ENCODE data around the gene KCNJ16.
A peak's percentile ranks its signal among the peaks of the same experiment; 100 is the strongest.

The KCNJ16 gene

GRCh38 chr17:70070305-70071027 lies 4.6 kb upstream of the KCNJ16 start:
- no peak for DNase-seq

- no peak for DNase-seq
Observed at GRCh38 chr17:70071127-70071526, 3.9 kb upstream of the KCNJ16 start.

DNA sequence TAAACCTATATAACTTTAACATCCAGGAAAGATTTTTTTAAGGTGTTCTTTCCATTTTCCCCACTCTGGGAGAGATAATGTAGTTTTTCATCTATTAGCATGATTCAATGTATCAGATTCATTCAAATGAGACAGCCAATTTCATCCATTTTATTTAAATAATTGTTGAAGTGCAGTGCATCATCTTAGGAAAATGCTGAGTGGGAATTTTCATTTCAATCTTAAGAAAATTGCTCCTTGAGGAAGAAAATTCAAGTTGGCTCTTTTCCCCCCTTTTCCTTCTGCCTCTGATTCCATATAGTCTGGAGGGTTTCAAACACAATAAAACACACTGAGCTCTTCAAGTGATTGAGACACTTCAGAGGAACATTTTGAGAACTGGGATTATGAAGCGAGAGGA lies 3.4 kb upstream of the KCNJ16 start:
- DNase-seq: no peak

DNA sequence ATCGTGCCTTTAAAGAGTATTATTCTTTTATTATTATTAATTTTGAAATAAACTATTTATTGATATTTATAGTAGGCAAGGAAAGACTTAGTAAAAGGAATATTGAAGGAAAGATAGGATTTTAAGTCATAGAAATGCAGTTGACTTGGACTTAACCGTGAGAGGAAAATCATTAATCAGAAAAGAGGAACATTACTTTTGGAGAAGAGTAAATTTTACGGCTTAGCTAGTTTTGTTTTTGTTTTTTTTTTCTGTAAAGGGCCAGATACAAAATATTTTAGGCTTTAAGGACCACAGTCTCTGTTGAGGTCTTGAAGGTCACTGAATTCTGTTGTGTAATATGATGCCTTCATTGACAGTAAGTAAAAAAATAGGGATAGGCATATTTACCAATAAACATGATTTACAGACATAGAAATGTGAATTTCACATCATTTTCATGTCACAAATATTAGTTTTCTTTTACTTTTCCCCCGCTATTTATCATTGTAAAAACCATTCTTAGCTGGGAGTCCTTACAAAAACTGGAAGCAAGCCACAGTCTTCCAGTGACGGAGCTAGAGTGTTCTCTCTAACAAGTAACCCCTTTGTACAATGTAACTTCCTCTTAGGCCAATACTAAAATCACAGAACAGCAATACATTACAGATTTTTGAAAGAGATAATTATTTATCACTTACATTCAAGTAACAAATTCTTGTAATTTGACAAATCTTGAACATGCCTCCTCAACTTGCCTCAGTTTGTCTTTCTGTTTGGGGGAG lies 2.3 kb upstream of the KCNJ16 start:
- no peak for DNase-seq

GRCh38 chr17:70073310-70073709 lies 1.7 kb upstream of the KCNJ16 start:
- no peak for DNase-seq

DNA sequence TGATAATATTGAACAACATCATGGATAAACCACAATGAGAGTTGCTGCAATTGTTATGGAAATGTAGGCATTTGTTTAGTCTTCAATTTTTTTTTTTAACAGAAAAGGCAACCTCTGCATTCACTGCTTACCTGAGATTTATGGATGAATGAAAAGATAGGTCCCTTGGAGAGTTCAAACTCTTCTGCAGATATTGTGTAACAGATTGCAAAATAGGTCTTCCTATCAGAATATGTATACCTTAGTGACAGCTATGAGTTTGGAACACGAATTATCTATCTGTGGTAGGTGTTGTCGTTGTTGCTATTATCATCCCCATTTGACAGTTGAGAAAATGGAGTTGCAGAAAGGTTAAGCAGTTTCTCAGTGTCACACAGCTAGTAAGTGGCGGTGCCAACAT lies 1.2 kb upstream of the KCNJ16 start:
- DNase-seq: no peak

DNA sequence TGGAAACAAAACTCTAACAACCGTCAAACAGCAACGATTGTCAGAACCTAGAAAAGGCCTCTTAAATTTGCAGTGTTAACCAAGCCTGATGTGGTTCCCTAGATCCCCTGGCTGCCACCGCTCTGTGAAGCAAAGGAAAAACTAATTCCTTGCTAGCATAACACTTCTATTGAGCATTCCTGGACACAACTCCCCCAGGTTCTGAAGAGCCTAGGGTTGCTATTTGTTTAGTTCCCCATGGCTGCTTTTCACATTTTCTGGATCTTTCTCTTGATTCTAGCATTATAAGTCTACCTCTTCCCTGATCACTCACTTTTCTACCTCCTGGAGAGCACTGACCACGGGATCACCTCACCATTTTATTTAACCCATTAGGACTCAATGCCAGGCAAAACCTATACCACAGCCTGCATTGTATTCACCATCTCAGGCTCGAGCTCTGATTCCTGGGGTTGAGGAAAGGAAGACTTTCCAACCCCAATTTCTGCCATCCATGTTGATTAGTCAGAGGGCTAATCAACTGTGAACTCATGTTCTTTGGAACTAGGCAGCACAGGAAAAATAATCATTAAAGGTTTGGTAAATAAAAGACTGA lies 692 bp upstream of the KCNJ16 start:
- no peak for DNase-seq

DNA sequence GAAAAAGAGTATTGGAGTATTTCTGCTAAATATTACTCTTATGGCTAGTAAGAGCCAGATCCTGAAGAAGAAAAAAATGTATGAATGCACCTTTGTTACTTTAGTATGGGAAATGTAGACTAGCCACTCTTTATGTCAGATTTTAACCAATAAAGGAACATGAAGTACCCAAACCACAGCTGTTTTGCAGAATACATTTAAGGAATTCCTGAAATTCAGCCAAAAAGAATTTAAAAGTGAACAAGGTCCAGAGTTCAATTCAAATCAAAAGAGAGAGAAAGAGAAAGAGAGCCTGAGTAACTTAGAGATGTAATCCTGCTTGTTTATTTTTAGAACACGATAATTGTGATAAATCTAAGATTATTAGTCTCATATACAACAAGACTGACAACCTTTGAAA lies 1.2 kb downstream of the KCNJ16 start:
- DNase-seq: no peak

DNA sequence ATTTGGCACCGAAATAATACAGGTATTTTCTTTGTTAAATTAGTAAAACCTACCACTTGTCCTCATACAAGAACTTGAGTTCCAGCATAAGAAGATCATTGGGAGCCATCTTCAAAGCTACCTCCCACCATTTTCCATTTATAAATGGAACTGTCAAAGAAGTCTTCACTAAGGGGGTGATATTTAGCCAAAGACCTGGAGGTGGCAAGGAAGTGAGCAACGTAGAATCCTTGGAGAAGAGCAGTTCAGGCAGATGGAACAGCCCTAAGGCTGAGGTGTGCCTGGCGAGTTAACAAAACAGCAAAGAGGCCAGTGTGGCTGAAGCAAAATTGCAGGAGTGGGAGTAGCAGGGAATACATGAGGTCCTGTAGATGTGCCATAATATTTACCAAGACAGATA lies 1.8 kb downstream of the KCNJ16 start:
- DNase-seq: peak; percentile 46

GRCh38 chr17:70078549-70078948 lies 3.5 kb downstream of the KCNJ16 start:
- DNase-seq: peak; percentile 42

DNA sequence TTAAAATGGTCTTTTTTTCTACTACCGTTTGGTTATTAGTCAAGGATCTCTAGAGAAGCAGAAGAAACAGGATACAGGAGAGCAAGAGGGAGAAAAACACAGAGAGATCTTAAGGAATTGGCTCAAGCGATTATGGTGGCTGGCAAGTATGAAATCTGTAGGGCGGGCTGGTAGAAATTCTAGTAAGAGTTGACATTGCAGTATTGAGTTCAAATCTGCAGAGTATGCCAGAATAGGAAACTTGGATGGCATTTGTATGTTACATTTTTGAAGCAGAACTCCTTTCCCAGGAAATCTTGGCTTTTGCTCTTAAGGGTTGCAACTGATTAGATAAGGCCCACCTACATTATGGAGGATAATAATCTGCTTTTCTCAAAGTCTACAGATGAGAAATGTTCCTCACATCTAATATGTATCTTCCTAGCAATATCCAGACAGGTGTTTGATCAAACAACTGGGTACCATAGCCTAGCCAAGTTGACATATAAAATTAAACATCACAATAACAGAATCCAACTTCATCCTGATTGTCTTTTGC lies 4.0 kb downstream of the KCNJ16 start:
- no peak for DNase-seq

- no peak for DNase-seq
Observed at GRCh38 chr17:70080541-70081347, 5.7 kb downstream of the KCNJ16 start.

- no peak for DNase-seq
Observed at GRCh38 chr17:70081885-70082284, 6.9 kb downstream of the KCNJ16 start.

GRCh38 chr17:70084476-70084875 lies 9.5 kb downstream of the KCNJ16 start:
- DNase-seq: no peak

GRCh38 chr17:70086516-70086915 lies 11.5 kb downstream of the KCNJ16 start:
- DNase-seq: no peak

GRCh38 chr17:70089513-70090148 lies 14.6 kb downstream of the KCNJ16 start:
- DNase-seq: peak; percentile 92

GRCh38 chr17:70091005-70091568 lies 16.1 kb downstream of the KCNJ16 start:
- DNase-seq: no peak

- peak; percentile 66 for DNase-seq
Observed at GRCh38 chr17:70091696-70092095, 16.7 kb downstream of the KCNJ16 start.

DNA sequence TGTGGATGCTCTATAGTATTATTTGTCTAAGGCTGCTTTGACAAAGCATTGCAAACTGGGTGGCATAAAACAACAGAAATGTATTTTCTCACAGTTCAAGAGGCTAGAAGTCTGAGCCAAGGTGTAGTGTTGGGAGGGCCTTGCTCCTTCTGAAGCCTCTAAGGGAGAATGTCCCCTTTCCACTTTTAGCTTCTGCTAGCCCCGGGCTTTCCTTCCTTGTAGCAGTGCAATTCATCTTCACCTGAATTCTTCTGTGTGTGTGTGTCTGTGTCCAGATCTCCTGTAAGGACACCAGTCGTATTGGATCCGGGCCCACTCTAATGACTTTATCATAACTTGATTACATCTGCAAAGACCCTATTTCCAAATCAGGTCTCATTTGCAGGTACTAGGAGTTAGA lies 18.1 kb downstream of the KCNJ16 start:
- no peak for DNase-seq

DNA sequence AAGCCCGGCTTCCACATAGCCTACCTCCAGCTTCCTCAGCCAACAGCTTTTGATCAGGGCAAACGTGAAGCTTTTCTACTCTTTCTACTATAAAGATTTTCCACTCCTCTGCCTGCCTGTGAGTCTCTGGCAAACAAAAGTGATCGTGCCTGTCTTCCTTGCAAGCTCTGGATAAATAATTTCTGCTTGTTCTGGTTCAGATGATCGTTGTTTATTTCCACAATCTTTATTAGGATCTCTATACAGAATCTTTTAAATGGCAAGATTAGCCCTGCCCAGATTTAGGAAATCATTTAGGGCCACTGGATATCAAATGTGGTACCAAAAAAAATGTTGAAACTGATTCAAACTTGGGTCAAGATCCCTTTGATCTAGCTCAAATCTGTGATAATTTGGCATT lies 20.4 kb downstream of the KCNJ16 start:
- DNase-seq: no peak

DNA sequence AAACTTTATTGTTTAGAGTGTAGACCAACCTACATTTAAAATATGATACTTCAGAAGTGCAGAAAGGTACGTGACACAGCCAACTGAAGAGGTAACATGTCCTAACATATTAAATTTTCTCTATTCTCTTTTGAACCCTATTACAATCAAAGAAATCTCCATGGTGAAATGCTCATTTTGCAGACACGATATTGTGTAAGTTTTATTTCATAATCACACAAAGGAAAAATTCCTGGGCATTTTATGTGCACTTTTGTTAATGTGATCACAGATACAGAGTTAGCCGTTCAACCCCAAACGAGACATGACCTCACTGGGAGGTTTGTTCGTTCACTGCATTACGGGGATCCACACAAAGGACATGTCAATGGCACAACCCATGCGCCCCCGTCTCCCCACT lies 21.8 kb downstream of the KCNJ16 start:
- DNase-seq: no peak

- peak; percentile 78 for DNase-seq
Observed at GRCh38 chr17:70098030-70098429, 23.0 kb downstream of the KCNJ16 start.

All from NCI-H69 (cell line).